DOHH2 (cell line): ENCODE results near the gene FAM149B1.
A peak's percentile ranks its signal among the peaks of the same experiment; 100 is the strongest.
"Not testable (repeated sequence)": the region's sequence is repeated elsewhere in the genome, so short reads cannot be mapped to it uniquely, and the experiment has no call there.

Source experiments
- H3F3A ChIP-seq: fragments of 200-600 bp; sonication (generic), shearing (Covaris generic); 2 replicates; pipeline ENCODE4 v1.6.0; 2016; ENCODE audit warnings: antibody characterized with exemption, mild to moderate bottlenecking; ENCODE audit not compliant: control insufficient read depth, insufficient read depth
- H3K27ac ChIP-seq: fragments of 200-600 bp; sonication (generic); 2 replicates; pipeline ENCODE4 v1.5.1; 2014; ENCODE audit warnings: low read depth, mild to moderate bottlenecking, low read length, moderate library complexity
- H3K27me3 ChIP-seq: fragments of 200-600 bp; sonication (generic); 2 replicates; pipeline ENCODE4 v1.6.1; 2014; ENCODE audit warnings: mild to moderate bottlenecking, low read length, mixed read lengths; ENCODE audit not compliant: control insufficient read depth
- H3K36me3 ChIP-seq: fragments of 200-600 bp; sonication (generic); 2 replicates; pipeline ENCODE4 v1.6.1; 2014; ENCODE audit warnings: mild to moderate bottlenecking, low read length, moderate library complexity, mixed read lengths; ENCODE audit not compliant: control insufficient read depth
- H3K4me1 ChIP-seq: fragments of 200-600 bp; sonication (generic); 2 replicates; pipeline ENCODE4 v1.6.1; 2014; ENCODE audit warnings: mild to moderate bottlenecking, low read length, mixed read lengths; ENCODE audit not compliant: control insufficient read depth
- H3K4me2 ChIP-seq: fragments of 200-600 bp; sonication (generic); 2 replicates; pipeline ENCODE4 v1.6.0; 2014; ENCODE audit warnings: mild to moderate bottlenecking, low read length, moderate library complexity
- H3K4me3 ChIP-seq: fragments of 200-600 bp; sonication (generic); 2 replicates; pipeline ENCODE4 v1.5.1; 2014; ENCODE audit warnings: mild to moderate bottlenecking, low read length, mixed read lengths
- H3K79me2 ChIP-seq: fragments of 200-600 bp; sonication (generic); 2 replicates; pipeline ENCODE4 v1.6.1; 2014; ENCODE audit warnings: mild to moderate bottlenecking, low read length, mixed read lengths; ENCODE audit not compliant: control insufficient read depth
- H3K9me2 ChIP-seq: fragments of 200-600 bp; sonication (generic); replicated peaks from 2 replicates; pipeline ENCODE4 v1.6.1; 2014; ENCODE audit warnings: mild to moderate bottlenecking, low read length, mixed read lengths; ENCODE audit not compliant: control insufficient read depth
- H3K9me3 ChIP-seq: fragments of 200-600 bp; sonication (generic); 2 replicates; pipeline ENCODE4 v1.6.1; 2014; ENCODE audit warnings: antibody characterized with exemption, low read length, mixed read lengths; ENCODE audit not compliant: control insufficient read depth, insufficient read depth
- H4K20me1 ChIP-seq: fragments of 200-600 bp; sonication (generic); 2 replicates; pipeline ENCODE4 v1.6.0; 2014; ENCODE audit warnings: low read depth, mild to moderate bottlenecking, antibody characterized with exemption, low read length, moderate library complexity; ENCODE audit not compliant: control insufficient read depth, insufficient read depth
- EZH2phosphoT487 ChIP-seq: fragments of 200-600 bp; sonication (generic); IDR thresholded peaks from 2 replicates; pipeline ENCODE4 v1.6.1; 2017; ENCODE audit warnings: borderline replicate concordance, mild to moderate bottlenecking, antibody characterized with exemption, low read length, moderate library complexity, mixed read lengths
- TF ChIP-seq, protein P1 (sequence below): fragments of 200-600 bp; sonication (generic); IDR thresholded peaks from one replicate; pipeline ENCODE4 v1.5.1; 2014; ENCODE audit warnings: antibody characterized with exemption, mild to moderate bottlenecking, low read depth, low read length; ENCODE audit not compliant: poor library complexity, severe bottlenecking

Gene FAM149B1

DNA sequence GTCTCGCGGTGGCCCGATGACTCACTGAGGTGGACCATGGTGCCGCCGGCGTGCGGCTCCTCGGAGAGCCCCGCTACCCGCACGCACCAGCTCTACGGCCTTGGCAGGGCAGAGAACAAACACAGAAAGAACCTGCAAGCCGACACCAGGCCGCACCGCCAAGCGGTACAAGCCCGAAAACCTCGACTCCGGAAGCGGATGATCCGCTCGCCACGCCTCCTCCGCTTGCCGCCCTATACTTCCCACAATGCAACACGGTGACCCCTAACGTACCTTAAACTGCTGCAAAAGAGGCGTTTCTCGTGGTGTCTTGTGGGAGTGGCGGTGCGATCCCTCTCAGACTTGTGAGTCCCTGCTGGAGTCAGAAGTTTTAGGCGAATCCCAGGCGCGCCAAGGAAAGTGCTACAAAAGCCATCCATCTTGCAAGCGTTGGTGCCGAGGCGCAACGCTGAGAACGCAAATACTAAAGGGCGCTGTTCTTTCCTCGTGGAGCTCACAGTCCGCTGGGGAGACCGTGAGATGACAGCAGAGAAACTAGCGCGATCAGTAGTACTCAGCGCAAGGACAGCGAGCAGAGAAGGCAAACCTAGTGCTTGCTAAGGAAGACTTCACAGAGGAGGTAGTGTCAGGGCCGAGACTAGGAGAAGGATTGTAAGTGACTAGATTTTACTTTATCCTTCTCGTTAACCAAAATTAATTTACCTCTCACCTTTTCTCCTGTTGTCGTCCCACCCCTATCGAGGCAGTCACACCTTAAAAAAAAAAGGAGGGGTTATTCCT, 84.7 kb downstream of the FAM149B1 start, which contains the start of gene MRPS16:
Gene MRPS16 (minus strand): TSS at position 200 of the 780 bp plus-strand sequence. CDS start 162 bp downstream, at position 38.
- H3K4me3 ChIP-seq, result peak within 1 kb of the TSS; percentile 83
- H3F3A ChIP-seq, result peaks cover 22% of the 10 kb centered on the region
- H3K9me3 ChIP-seq, result no peaks in the 10 kb centered on the region
- no peaks in the 10 kb centered on the region for H3K27me3 ChIP-seq
- peaks cover 68% of the 10 kb centered on the region for H3K79me2 ChIP-seq
- peaks cover 44% of the 10 kb centered on the region for H3K4me1 ChIP-seq
- no peak for TF ChIP-seq EZH2phosphoT487
- TF ChIP-seq, protein P1, sequence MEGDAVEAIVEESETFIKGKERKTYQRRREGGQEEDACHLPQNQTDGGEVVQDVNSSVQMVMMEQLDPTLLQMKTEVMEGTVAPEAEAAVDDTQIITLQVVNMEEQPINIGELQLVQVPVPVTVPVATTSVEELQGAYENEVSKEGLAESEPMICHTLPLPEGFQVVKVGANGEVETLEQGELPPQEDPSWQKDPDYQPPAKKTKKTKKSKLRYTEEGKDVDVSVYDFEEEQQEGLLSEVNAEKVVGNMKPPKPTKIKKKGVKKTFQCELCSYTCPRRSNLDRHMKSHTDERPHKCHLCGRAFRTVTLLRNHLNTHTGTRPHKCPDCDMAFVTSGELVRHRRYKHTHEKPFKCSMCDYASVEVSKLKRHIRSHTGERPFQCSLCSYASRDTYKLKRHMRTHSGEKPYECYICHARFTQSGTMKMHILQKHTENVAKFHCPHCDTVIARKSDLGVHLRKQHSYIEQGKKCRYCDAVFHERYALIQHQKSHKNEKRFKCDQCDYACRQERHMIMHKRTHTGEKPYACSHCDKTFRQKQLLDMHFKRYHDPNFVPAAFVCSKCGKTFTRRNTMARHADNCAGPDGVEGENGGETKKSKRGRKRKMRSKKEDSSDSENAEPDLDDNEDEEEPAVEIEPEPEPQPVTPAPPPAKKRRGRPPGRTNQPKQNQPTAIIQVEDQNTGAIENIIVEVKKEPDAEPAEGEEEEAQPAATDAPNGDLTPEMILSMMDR, result no peak
- H4K20me1 ChIP-seq, result no peaks in the 10 kb centered on the region
- peaks cover 53% of the 10 kb centered on the region for H3K36me3 ChIP-seq
- H3K4me2 ChIP-seq, result peak within 1 kb of the TSS; percentile 97
- H3K27ac ChIP-seq, result peak within 1 kb of the TSS; percentile 62
- H3K9me2 ChIP-seq, result no peaks in the 10 kb centered on the region

DNA sequence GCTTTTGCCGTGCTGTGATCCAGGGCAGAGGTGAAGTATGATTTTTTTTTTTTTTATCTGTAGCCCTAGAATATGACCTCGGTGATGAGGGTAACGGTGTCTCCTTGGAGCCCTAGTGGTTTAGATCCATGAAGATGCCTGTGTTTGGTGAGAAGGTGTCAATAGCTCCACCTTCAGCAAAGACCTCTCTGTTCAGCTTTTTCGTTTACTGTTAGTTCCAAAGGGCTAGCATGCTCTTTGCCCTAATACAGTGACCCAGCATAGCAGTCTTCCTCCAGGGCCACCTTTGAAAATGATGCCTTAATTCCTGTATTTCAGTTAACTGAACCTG, 85.3 kb downstream of the FAM149B1 start:
- no peaks in the 10 kb centered on the region for H3K9me2 ChIP-seq
- no peaks in the 10 kb centered on the region for H3K9me3 ChIP-seq
- H3K27me3 ChIP-seq, result no peaks in the 10 kb centered on the region
- H3K79me2 ChIP-seq, result peaks cover 63% of the 10 kb centered on the region
- no peaks in the 10 kb centered on the region for H4K20me1 ChIP-seq
- peaks cover 39% of the 10 kb centered on the region for H3K4me1 ChIP-seq
- H3F3A ChIP-seq, result peaks cover 16% of the 10 kb centered on the region
- H3K4me3 ChIP-seq, result peak overlapping the region; percentile 83
- peaks cover 47% of the 10 kb centered on the region for H3K36me3 ChIP-seq
- H3K27ac ChIP-seq, result peak overlapping the region; percentile 62
- peak overlapping the region; percentile 97 for H3K4me2 ChIP-seq
- no peak for TF ChIP-seq EZH2phosphoT487
- TF ChIP-seq, protein P1, result peak; percentile 49

DNA sequence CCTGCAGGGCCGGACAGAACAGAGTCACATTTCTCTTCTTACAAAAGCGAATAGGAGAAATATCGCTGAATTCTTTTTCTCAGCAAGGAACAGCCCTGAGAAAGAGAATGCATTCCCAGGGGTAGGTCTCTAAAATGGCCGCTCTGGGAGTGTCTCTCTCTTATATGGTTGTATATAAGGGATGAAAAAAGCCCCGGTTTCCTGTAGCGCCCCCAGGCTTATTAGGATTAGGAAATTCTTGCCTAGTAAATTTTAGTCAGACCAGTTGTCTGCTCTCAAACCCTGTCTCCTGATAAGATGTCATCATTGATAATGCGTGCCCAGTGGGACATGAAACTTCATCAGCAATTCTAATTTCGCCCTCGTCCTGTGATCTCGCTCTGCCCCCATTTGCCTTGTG, 90.7 kb downstream of the FAM149B1 start:
- not testable (repeated sequence) for H3K4me2 ChIP-seq, H3K9me3 ChIP-seq, H3K27me3 ChIP-seq, H3K27ac ChIP-seq, H3K4me3 ChIP-seq, H3F3A ChIP-seq, H3K4me1 ChIP-seq, H3K79me2 ChIP-seq, H3K36me3 ChIP-seq, H3K9me2 ChIP-seq, H4K20me1 ChIP-seq

DNA sequence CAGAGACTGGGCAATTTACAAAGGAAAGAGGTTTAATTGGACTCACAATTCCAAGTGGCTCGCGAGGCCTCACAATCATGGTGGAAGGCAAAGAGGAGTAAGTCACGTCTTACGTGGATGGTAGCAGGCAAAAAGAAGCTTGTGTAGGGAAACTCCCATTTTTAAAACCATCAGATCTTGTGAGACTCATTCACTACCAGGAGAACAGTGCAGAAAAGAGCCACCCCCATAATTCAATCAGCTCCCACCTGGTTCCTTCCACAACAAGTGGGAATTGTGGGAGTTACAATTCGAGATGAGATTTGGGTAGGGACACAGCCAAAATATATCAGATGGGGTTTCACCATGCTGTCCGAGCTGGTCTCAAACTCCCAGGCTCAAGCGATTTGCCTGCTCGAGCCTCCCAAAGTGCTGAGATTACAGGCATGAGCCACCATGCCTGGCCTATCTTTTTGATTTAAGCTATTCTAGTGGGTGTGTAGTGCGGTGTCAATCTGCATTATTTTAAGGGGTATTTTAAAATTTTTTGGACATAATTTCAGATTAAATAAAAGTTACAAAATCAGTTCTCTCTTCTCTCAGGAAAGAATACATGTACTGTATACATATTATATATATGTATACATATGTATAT, 93.6 kb downstream of the FAM149B1 start:
- no peak overlapping the region for H3K4me3 ChIP-seq
- H3K27ac ChIP-seq, result no peak overlapping the region
- no peak overlapping the region for H3K4me2 ChIP-seq
- no peak for TF ChIP-seq EZH2phosphoT487
- TF ChIP-seq, protein P1, result no peak
- H3K9me2 ChIP-seq, result no peaks in the 10 kb centered on the region
- no peaks in the 10 kb centered on the region for H3K79me2 ChIP-seq
- H3K4me1 ChIP-seq, result no peaks in the 10 kb centered on the region
- H3F3A ChIP-seq, result no peaks in the 10 kb centered on the region
- no peaks in the 10 kb centered on the region for H4K20me1 ChIP-seq
- peaks cover 5% of the 10 kb centered on the region; the same call in 1 of the 2 replicates for H3K27me3 ChIP-seq
- no peaks in the 10 kb centered on the region; the same call in 1 of the 2 replicates for H3K9me3 ChIP-seq
- no peaks in the 10 kb centered on the region for H3K36me3 ChIP-seq
